Tibial artery (tissue), 4 donors: ENCODE measurements around the gene TNFRSF8.
"Not testable (repeated sequence)": the region's sequence is repeated elsewhere in the genome, so short reads cannot be mapped to it uniquely, and the experiment has no call there.

Experiments
- DNase-seq, 2 donors: peaks; one replicate each; pipeline ENCODE4 v3.0.0-alpha.2; 2019
- H3K27ac ChIP-seq, 2 donors: fragments of 200-600 bp; sonication (generic) in 1 of 2; 1 replicate in 1 of 2; 2 replicates in 1 of 2; pipeline ENCODE4 v1.5.1; 2018 to 2019; ENCODE audit warnings: mild to moderate bottlenecking in 1 of 2
- H3K27me3 ChIP-seq, 2 donors: fragments of 200-600 bp; sonication (generic) in 1 of 2; one replicate each; pipeline versions ENCODE4 v1.5.1 to v1.6.0; 2016 to 2019
- H3K36me3 ChIP-seq, 3 donors: fragments of 200-600 bp; sonication (generic) in 2 of 3; one replicate each; pipeline ENCODE4 v1.5.1; 2016 to 2019; ENCODE audit warnings: mild to moderate bottlenecking in 2 of 3
- H3K4me1 ChIP-seq, 4 donors: fragments of 200-600 bp; sonication (generic) in 2 of 4; 1 replicate in 3 of 4; 2 replicates in 1 of 4; pipeline ENCODE4 v1.5.1; 2016 to 2019
- H3K4me3 ChIP-seq, 2 donors: fragments of 200-600 bp; sonication (generic) in 1 of 2; 1 replicate in 1 of 2; 2 replicates in 1 of 2; pipeline ENCODE4 v1.5.1; 2018 to 2019; ENCODE audit warnings: mild to moderate bottlenecking in 2 of 2
- H3K9me3 ChIP-seq, 3 donors: fragments of 200-600 bp; sonication (generic) in 1 of 3; one replicate each; pipeline ENCODE4 v1.5.1; 2016 to 2019
- CTCF ChIP-seq, 2 experiments: fragments of 200-600 bp in 1 of 2; fragments of 450-650 bp in 1 of 2; IDR thresholded peaks; one replicate each; pipeline ENCODE4 v1.5.1; 2017 to 2019; ENCODE audit warnings: antibody characterized with exemption in 2 of 2, mild to moderate bottlenecking in 1 of 2, moderate library complexity in 1 of 2
- intact Hi-C: fragments of 100-400 bp; cut with DNase I; formaldehyde crosslinking; loops from one replicate; pipeline ENCODE4 v1.15.0; 2023; ENCODE audit warnings: low total_unique reads

The TNFRSF8 gene

DNA sequence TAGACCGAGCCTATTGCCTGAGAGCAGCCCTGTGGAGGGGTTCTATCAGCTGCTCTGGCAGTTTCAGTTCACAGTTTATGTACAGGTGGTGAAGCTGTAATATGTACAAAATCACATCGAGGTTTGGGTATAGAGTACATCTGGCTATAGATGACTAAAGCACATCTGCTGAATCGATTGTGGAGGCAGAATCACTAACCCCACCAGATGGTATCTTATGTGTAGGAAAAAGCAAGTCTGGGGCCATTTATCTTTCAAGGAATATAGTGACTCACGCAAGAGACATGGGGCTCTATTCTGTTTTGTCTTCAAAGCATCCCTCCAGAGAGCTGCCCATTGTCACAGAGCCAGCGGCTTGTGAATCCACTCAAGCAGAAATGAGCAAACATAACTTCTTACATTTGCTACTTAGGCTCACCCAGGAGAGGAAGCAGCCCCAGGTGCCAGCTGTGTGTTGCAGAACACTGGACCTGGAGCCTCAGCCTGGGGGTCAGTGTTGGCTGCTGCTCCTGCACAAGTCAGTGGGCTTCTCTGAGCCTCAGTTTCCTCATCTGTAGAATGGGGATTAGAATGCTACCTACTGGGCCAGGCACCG, 22.5 kb upstream of the TNFRSF8 start:
- no peak overlapping the region for H3K4me3 ChIP-seq
- H3K27me3 ChIP-seq = no peaks in the 10 kb centered on the region
- no peak for TF ChIP-seq CTCF (IDR thresholded peaks at IDR 0.05)
- H3K9me3 ChIP-seq = no peaks in the 10 kb centered on the region
- H3K4me1 ChIP-seq = no peaks in the 10 kb centered on the region
- intact Hi-C loops = no loop called here
- H3K36me3 ChIP-seq = no peaks in the 10 kb centered on the region
- H3K27ac ChIP-seq = no peak overlapping the region
- no peak for DNase-seq

GRCh38 chr1:12044187-12044877, 18.8 kb upstream of the TNFRSF8 start:
- intact Hi-C loops, H3K4me3 ChIP-seq, H3K36me3 ChIP-seq, H3K4me1 ChIP-seq, H3K9me3 ChIP-seq, DNase-seq, H3K27ac ChIP-seq: not testable (repeated sequence)
- H3K27me3 ChIP-seq = peaks cover 0 to 13% of the 10 kb centered on the region in 2 donors

GRCh38 chr1:12046749-12047119, 16.4 kb upstream of the TNFRSF8 start:
- no peaks in the 10 kb centered on the region for H3K9me3 ChIP-seq
- DNase-seq = no peak
- H3K36me3 ChIP-seq = no peaks in the 10 kb centered on the region
- H3K27ac ChIP-seq = no peak overlapping the region
- no peak for TF ChIP-seq CTCF (IDR thresholded peaks at IDR 0.05)
- peaks cover 0 to 13% of the 10 kb centered on the region in 2 donors for H3K27me3 ChIP-seq
- H3K4me1 ChIP-seq = peaks cover 0 to 1% (median under 1%) of the 10 kb centered on the region in 4 donors
- intact Hi-C loops = no loop called here
- no peak overlapping the region for H3K4me3 ChIP-seq

- Histone ChIP-seq H3K36me3 (no peaks in the 10 kb centered on the region), H3K4me1 (peaks cover 0 to 7% (median 6%) of the 10 kb centered on the region in 4 donors), H3K9me3 (no peaks in the 10 kb centered on the region), H3K4me3 (no peak overlapping the region), H3K27me3 (peaks cover 0 to 13% of the 10 kb centered on the region in 2 donors), H3K27ac (no peak overlapping the region)
- TF ChIP-seq CTCF (IDR thresholded peaks at IDR 0.05) = no peak
- no peak for DNase-seq
- intact Hi-C loops = no loop called here
Measured at GRCh38 chr1:12047120-12047876, 15.8 kb upstream of the TNFRSF8 start.

- intact Hi-C loops = no loop called here
- TF ChIP-seq CTCF (IDR thresholded peaks at IDR 0.05) = no peak
- H3K9me3 ChIP-seq = no peaks in the 10 kb centered on the region
- no peak overlapping the region for H3K27ac ChIP-seq
- no peaks in the 10 kb centered on the region for H3K36me3 ChIP-seq
- H3K4me3 ChIP-seq = no peak overlapping the region
- DNase-seq = no peak
- H3K4me1 ChIP-seq = peaks cover 0 to 18% (median 11%) of the 10 kb centered on the region in 4 donors
- H3K27me3 ChIP-seq = peaks cover 0 to 13% of the 10 kb centered on the region in 2 donors
Measured at GRCh38 chr1:12048372-12048771, 14.7 kb upstream of the TNFRSF8 start.

- DNase-seq = no peak
Measured at GRCh38 chr1:12049616-12050015, 13.5 kb upstream of the TNFRSF8 start.

More at GRCh38 chr1:12049616-12050015, 13.5 kb upstream of the TNFRSF8 start:
- Histone ChIP-seq H3K36me3 (no peaks in the 10 kb centered on the region), H3K4me3 (no peak overlapping the region), H3K27me3 (peaks cover 0 to 13% of the 10 kb centered on the region in 2 donors), H3K27ac (no peak overlapping the region), H3K9me3 (no peaks in the 10 kb centered on the region), H3K4me1 (peaks cover 0 to 23% (median 12%) of the 10 kb centered on the region in 4 donors)
- TF ChIP-seq CTCF (IDR thresholded peaks at IDR 0.05) = no peak
- intact Hi-C loops = no loop called here
